ENCODE measurements around the gene SCAMP2. TPM values are rescaled to one million over a fixed set of nuclear protein-coding genes. Genes with fewer than 3 reads are reported as not detected.
A peak's percentile ranks its signal among the peaks of the same experiment; 100 is the strongest.
"Not testable (repeated sequence)": the region's sequence is repeated elsewhere in the genome, so short reads cannot be mapped to it uniquely, and the experiment has no call there.

Gene SCAMP2
- total RNA-seq, 2 experiments from 2014 or later: 77.6 to 79.5 TPM

- peaks cover 34% of the 10 kb centered on the region for H3K4me1 Mint-ChIP-seq (ENCODE audit: low read depth)
- POLR2A ChIA-PET: interaction anchor here (1.2 kb wide), 1 partner anchor 34 kb away, joined by 3 read pairs; no protein-coding TSS in a partner anchor
Measured at GRCh38 chr15:74903676-74904075, 30.5 kb upstream of the SCAMP2 start.

DNA sequence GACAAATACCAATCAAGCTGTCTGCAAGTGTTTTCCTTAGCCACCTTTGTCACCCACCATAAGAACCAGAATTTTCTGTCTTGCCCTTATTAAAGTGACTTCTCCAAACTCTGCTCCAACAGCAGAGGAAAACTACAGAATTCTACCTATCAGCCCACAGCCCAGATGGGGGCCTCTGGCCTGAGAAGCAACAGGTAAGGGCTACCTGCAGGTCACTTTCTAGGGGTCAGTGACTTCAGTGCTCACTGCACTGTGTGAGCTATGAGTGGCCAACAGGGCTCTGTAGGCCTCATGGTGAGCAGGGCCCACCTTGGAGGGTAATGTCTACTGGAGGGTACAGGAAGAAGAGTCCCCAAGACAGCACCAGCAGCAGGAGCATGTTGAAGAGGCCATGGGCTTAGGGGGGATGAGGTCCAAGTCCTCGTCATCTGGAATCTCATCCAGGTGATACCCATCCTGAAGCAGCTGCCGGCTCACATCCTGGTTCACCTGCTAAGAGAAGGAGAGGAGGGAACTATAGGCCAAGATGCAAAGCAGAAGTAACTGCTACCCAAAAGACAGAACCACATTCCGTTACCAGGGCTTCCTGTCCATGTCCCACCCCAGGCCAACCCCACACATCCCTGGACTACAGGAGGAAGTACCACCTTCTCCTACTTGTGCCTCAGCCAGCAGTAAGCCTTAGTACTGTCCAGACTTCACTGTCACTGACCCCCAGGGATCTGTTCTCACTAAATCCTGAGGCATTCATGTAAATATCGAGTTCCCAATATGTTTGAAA, 29.3 kb upstream of the SCAMP2 start:
- POLR2A ChIA-PET: interaction anchor here (0.7 to 2.2 kb wide), 6 partner anchors 9 to 125 kb away, joined by 3 to 5 read pairs (median 3); partner anchors contain the start of genes SCAMP2 and ULK3
- H3K4me3 Mint-ChIP-seq: no peak overlapping the region
- no peaks in the 10 kb centered on the region for H3K27me3 Mint-ChIP-seq
- intact Hi-C loops (cut with micrococcal nuclease): no loop called here
- peaks cover 31% of the 10 kb centered on the region for H3K4me1 Mint-ChIP-seq (ENCODE audit: low read depth)
- no peak for DNase-seq
- peaks cover 28% of the 10 kb centered on the region for H3K36me3 Mint-ChIP-seq
- H3K27ac Mint-ChIP-seq: no peak overlapping the region
- CTCF ChIA-PET: interaction anchor here (0.5 to 9.1 kb wide), 54 partner anchors 10 to 663 kb away, joined by 3 to 103 read pairs (median 5); partner anchors contain the start of genes C15orf39, COX5A, CPLX3 and CSK
- no peaks in the 10 kb centered on the region for H3K9me3 Mint-ChIP-seq

More at GRCh38 chr15:74903676-74904075, 30.5 kb upstream of the SCAMP2 start:
- DNase-seq: no peak
- CTCF ChIA-PET: interaction anchor here (0.8 to 9.1 kb wide), 9 partner anchors 22 to 269 kb away, joined by 3 to 103 read pairs (median 10); partner anchors contain the start of gene ULK3
- H3K27me3 Mint-ChIP-seq: no peaks in the 10 kb centered on the region
- no peak overlapping the region for H3K4me3 Mint-ChIP-seq
- peak overlapping the region; percentile 40 for H3K27ac Mint-ChIP-seq
- peaks cover 28% of the 10 kb centered on the region for H3K36me3 Mint-ChIP-seq
- no peaks in the 10 kb centered on the region for H3K9me3 Mint-ChIP-seq
- intact Hi-C loops (cut with micrococcal nuclease): no loop called here

DNA sequence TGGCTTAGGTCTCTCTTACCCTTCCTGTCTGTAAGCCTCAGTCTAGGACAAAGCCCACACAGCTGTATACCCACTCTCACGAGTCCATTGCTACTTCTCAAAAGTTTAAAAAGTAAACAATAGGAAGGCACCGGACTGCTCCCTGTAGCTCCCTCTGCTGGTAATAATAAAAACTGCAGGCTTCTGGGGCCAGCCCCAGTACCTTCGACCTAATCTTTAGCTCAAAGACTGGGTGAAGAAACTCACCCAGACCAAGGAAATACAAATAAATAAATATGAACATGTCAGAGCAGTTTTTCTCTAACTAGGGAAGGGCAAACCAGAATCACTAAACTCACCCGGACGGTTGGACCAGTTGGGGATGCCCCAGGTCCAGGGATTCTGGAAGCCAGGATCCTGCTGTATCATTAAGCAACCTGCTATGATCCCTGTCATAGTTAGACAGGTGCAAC, 28.5 kb upstream of the SCAMP2 start:
- DNase-seq: peak; percentile 73
- Mint-ChIP-seq H3K36me3 (peaks cover 29% of the 10 kb centered on the region), H3K27me3 (no peaks in the 10 kb centered on the region), H3K4me3 (no peak overlapping the region), H3K4me1 (ENCODE audit: low read depth) (peaks cover 27% of the 10 kb centered on the region), H3K27ac (no peak overlapping the region), H3K9me3 (no peaks in the 10 kb centered on the region)
- ChIA-PET CTCF (interaction anchor here (0.6 to 9.1 kb wide), 56 partner anchors 9 to 412 kb away, joined by 3 to 103 read pairs (median 5); partner anchors contain the start of genes C15orf39, COX5A, CPLX3 and CSK), POLR2A (interaction anchor here (0.7 to 2.2 kb wide), 7 partner anchors 8 to 124 kb away, joined by 3 to 5 read pairs (median 3); partner anchors contain the start of genes SCAMP2 and ULK3)
- intact Hi-C loops (cut with micrococcal nuclease): loop anchor here (1.0 kb wide), 1 partner anchor 8 kb away; no protein-coding TSS in a partner anchor

DNA sequence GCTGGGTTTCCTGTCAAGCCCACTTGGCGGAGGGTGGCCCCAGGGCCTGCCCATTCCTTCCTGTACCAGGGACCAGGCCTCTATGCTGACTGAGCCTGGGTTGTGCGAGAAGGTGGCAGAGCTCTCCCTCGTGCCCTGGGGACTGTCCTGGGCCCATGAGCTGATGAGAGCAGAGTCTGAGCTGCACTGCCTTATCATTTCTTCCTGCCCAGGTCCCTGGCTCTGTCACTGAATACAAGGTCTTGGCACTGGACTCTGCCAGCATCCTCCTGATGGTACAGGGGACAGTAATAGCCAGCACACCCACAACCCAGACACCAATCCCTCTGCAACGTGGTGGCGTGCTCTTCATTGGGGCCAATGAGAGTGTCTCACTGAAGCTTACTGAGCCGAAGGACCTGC, 24.1 kb upstream of the SCAMP2 start:
- H3K36me3 Mint-ChIP-seq: peaks cover 27% of the 10 kb centered on the region
- H3K9me3 Mint-ChIP-seq: no peaks in the 10 kb centered on the region
- CTCF ChIA-PET: interaction anchor here (1.0 to 3.1 kb wide), 3 partner anchors 9 to 128 kb away, joined by 3 to 12 read pairs (median 5); partner anchors contain the start of gene FAM219B
- intact Hi-C loops (cut with micrococcal nuclease): no loop called here
- peak overlapping the region; percentile 28 for H3K27ac Mint-ChIP-seq
- DNase-seq: no peak
- POLR2A ChIA-PET: interaction anchor here (1.2 to 2.1 kb wide), 3 partner anchors 9 to 53 kb away, joined by 4 to 10 read pairs (median 4); partner anchors contain the start of gene FAM219B
- peaks cover 23% of the 10 kb centered on the region for H3K4me1 Mint-ChIP-seq (ENCODE audit: low read depth)
- no peak overlapping the region for H3K4me3 Mint-ChIP-seq
- H3K27me3 Mint-ChIP-seq: no peaks in the 10 kb centered on the region

DNA sequence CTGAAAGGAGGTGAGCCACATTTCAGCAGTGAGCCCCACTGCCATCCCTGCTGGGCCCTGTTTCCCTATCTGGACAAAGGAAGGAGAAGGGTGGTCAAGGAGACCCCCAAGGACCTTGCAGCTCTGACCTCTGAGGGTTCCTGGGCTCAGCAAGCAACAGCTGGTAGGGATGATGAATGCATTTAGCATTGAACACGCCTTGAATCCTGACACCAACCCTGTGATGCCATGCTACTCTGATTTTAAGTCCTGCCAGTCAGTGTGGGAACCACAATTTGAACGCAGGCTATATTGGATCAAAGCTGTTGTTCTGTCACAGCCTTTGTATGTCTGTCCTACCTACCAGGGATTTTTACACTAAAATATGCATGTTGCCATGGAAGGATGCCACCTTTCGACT, 23.2 kb upstream of the SCAMP2 start:
- Mint-ChIP-seq H3K36me3 (peaks cover 29% of the 10 kb centered on the region), H3K9me3 (no peaks in the 10 kb centered on the region), H3K27ac (no peak overlapping the region), H3K27me3 (no peaks in the 10 kb centered on the region), H3K4me3 (no peak overlapping the region), H3K4me1 (ENCODE audit: low read depth) (peaks cover 23% of the 10 kb centered on the region)
- CTCF ChIA-PET: interaction anchor here (1.3 to 3.1 kb wide), 2 partner anchors 10 to 109 kb away, joined by 3 to 12 read pairs; partner anchors contain the start of gene FAM219B
- POLR2A ChIA-PET: interaction anchor here (2.1 kb wide), 1 partner anchor 10 kb away, joined by 10 read pairs; the partner anchor contains the start of gene FAM219B
- intact Hi-C loops (cut with micrococcal nuclease): no loop called here
- DNase-seq: no peak

DNA sequence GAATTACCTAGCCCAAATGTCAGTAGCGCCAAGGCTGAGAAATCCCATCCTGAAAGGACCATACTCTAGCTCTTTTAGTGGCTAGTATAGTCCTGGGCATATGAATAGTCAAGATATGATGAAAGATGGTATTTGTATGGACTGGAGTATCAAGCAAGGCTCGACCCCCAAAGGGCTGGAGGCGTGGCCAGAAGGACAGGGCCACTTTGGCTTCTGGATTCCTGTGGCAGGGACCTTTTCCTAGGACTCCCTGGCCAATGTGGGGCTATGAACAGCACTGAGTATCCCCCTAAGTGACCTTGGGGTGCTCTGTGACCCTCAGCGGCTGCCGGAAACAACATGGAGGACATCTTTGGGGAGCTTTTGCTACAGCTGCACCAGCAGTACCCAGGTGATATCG, 22.7 kb upstream of the SCAMP2 start:
- ChIA-PET CTCF (interaction anchor here (1.3 to 3.1 kb wide), 2 partner anchors 10 to 108 kb away, joined by 3 to 12 read pairs; partner anchors contain the start of gene FAM219B), POLR2A (no interaction called here)
- DNase-seq: no peak
- Mint-ChIP-seq H3K36me3 (peaks cover 28% of the 10 kb centered on the region), H3K27ac (no peak overlapping the region), H3K9me3 (no peaks in the 10 kb centered on the region), H3K4me1 (ENCODE audit: low read depth) (peaks cover 27% of the 10 kb centered on the region), H3K27me3 (no peaks in the 10 kb centered on the region), H3K4me3 (no peak overlapping the region)
- intact Hi-C loops (cut with micrococcal nuclease): no loop called here

GRCh38 chr15:74894383-74894782, 21.2 kb upstream of the SCAMP2 start:
- Mint-ChIP-seq H3K36me3 (peaks cover 22% of the 10 kb centered on the region), H3K4me1 (ENCODE audit: low read depth) (peaks cover 36% of the 10 kb centered on the region)
- ChIA-PET CTCF (interaction anchor here (0.6 to 3.9 kb wide), 3 partner anchors 7 to 169 kb away, joined by 3 to 32 read pairs (median 5); partner anchors contain the start of gene CYP1A1), POLR2A (interaction anchor here (1.2 kb wide), 1 partner anchor 8 kb away, joined by 5 read pairs; no protein-coding TSS in a partner anchor)
- H3K9me3 Mint-ChIP-seq, H3K27me3 Mint-ChIP-seq, H3K4me3 Mint-ChIP-seq, DNase-seq, H3K27ac Mint-ChIP-seq: not testable (repeated sequence)
- intact Hi-C loops (cut with micrococcal nuclease): loop anchor here (5.0 kb wide), 2 partner anchors 52 to 107 kb away; partner anchors contain the start of gene ULK3

DNA sequence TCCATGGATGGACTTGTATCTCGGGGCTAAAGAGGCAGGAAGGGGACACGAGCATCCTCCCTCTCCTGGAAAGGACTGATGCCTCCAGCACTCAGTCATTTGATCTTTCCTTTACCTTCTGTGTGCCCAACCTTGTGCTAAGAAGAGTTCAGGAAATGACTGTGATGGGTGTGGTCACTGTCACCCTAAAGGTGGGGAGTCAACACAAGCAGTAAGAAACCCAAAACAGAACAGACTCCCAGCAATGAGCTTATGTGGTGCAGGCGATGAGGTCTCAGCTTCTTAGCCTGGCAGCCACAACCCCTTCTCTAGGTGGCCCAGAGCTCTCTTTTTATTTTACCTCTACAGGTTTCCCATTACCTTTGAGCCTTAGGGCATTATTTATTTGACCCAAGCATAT, 20.5 kb upstream of the SCAMP2 start:
- DNase-seq: peak; percentile 47
- Mint-ChIP-seq H3K9me3 (no peaks in the 10 kb centered on the region), H3K4me1 (ENCODE audit: low read depth) (peaks cover 43% of the 10 kb centered on the region), H3K4me3 (no peak overlapping the region), H3K36me3 (peaks cover 22% of the 10 kb centered on the region), H3K27ac (peak overlapping the region; percentile 80), H3K27me3 (no peaks in the 10 kb centered on the region)
- intact Hi-C loops (cut with micrococcal nuclease): loop anchor here (1.0 to 5.0 kb wide), 3 partner anchors 8 to 106 kb away; partner anchors contain the start of gene ULK3
- POLR2A ChIA-PET: interaction anchor here (1.0 to 2.0 kb wide), 4 partner anchors 8 to 29 kb away, joined by 3 to 8 read pairs (median 5); partner anchors contain the start of gene FAM219B
- CTCF ChIA-PET: interaction anchor here (0.7 to 3.9 kb wide), 4 partner anchors 8 to 57 kb away, joined by 3 to 32 read pairs (median 4); partner anchors contain the start of gene FAM219B

- Mint-ChIP-seq H3K9me3 (no peaks in the 10 kb centered on the region), H3K27me3 (no peaks in the 10 kb centered on the region), H3K27ac (peak overlapping the region; percentile 80), H3K4me3 (no peak overlapping the region), H3K4me1 (ENCODE audit: low read depth) (peaks cover 44% of the 10 kb centered on the region), H3K36me3 (peaks cover 22% of the 10 kb centered on the region)
- CTCF ChIA-PET: interaction anchor here (3.9 kb wide), 1 partner anchor 9 kb away, joined by 32 read pairs; no protein-coding TSS in a partner anchor
- DNase-seq: no peak
- POLR2A ChIA-PET: interaction anchor here (1.0 to 2.0 kb wide), 4 partner anchors 9 to 29 kb away, joined by 3 to 8 read pairs (median 5); partner anchors contain the start of gene FAM219B
- intact Hi-C loops (cut with micrococcal nuclease): loop anchor here (1.0 to 5.0 kb wide), 3 partner anchors 8 to 106 kb away; partner anchors contain the start of gene ULK3
Measured at GRCh38 chr15:74892931-74893330, 19.8 kb upstream of the SCAMP2 start.

GRCh38 chr15:74892313-74892712, 19.1 kb upstream of the SCAMP2 start:
- ChIA-PET CTCF (interaction anchor here (1.6 to 3.9 kb wide), 2 partner anchors 9 to 14 kb away, joined by 7 to 32 read pairs; partner anchors contain the start of gene FAM219B), POLR2A (interaction anchor here (2.0 kb wide), 1 partner anchor 22 kb away, joined by 8 read pairs; no protein-coding TSS in a partner anchor)
- peak; percentile 33 for DNase-seq
- peaks cover 44% of the 10 kb centered on the region for H3K4me1 Mint-ChIP-seq (ENCODE audit: low read depth)
- intact Hi-C loops (cut with micrococcal nuclease): loop anchor here (5.0 kb wide), 2 partner anchors 50 to 105 kb away; partner anchors contain the start of gene ULK3
- H3K9me3 Mint-ChIP-seq: no peaks in the 10 kb centered on the region
- no peaks in the 10 kb centered on the region for H3K27me3 Mint-ChIP-seq
- no peak overlapping the region for H3K4me3 Mint-ChIP-seq
- peaks cover 22% of the 10 kb centered on the region for H3K36me3 Mint-ChIP-seq
- H3K27ac Mint-ChIP-seq: peak overlapping the region; percentile 80

DNA sequence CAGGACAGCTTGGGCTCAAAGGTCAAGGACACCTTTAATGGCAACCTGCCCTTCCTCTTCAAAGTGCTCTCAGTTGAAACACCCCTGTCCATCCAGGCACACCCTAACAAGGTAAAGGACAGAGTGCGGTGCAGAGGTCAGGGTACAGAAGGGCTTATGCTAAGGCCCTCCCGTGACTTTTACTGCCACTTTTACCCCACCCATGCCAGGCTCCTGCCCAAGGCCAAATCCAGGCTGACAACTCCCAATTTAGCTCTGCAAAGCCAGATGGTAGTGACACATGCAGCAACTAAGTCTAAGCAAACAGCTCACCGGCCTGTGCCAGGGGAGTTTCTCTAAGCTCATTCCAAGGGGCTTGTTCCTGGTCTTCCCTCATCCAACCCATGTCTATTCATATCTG, 18.3 kb upstream of the SCAMP2 start:
- H3K9me3 Mint-ChIP-seq: no peaks in the 10 kb centered on the region
- no peaks in the 10 kb centered on the region for H3K27me3 Mint-ChIP-seq
- H3K4me1 Mint-ChIP-seq (ENCODE audit: low read depth): peaks cover 44% of the 10 kb centered on the region
- intact Hi-C loops (cut with micrococcal nuclease): loop anchor here (5.0 kb wide), 2 partner anchors 49 to 104 kb away; partner anchors contain the start of gene ULK3
- DNase-seq: no peak
- H3K27ac Mint-ChIP-seq: no peak overlapping the region
- H3K36me3 Mint-ChIP-seq: peaks cover 21% of the 10 kb centered on the region
- POLR2A ChIA-PET: interaction anchor here (0.8 kb wide), 1 partner anchor 10 kb away, joined by 5 read pairs; no protein-coding TSS in a partner anchor
- CTCF ChIA-PET: interaction anchor here (1.6 to 3.9 kb wide), 2 partner anchors 10 to 14 kb away, joined by 7 to 32 read pairs; partner anchors contain the start of gene FAM219B
- peak overlapping the region; percentile 13 for H3K4me3 Mint-ChIP-seq

All from activated CD4-positive, alpha-beta memory T cell treated with anti-CD3 and anti-CD28 coated beads for 36 hours (primary cell).